Measurements from ENCODE around the gene MSANTD3. TPM values are rescaled to one million over a fixed set of nuclear protein-coding genes. Genes with fewer than 3 reads are reported as not detected.

The MSANTD3 gene
- total and polyA plus RNA-seq, 2 of the 13 experiments (the other 11 are each of a cell fraction or from before 2014, with no cell fraction given), result 10.1 to 19.2 TPM

DNA sequence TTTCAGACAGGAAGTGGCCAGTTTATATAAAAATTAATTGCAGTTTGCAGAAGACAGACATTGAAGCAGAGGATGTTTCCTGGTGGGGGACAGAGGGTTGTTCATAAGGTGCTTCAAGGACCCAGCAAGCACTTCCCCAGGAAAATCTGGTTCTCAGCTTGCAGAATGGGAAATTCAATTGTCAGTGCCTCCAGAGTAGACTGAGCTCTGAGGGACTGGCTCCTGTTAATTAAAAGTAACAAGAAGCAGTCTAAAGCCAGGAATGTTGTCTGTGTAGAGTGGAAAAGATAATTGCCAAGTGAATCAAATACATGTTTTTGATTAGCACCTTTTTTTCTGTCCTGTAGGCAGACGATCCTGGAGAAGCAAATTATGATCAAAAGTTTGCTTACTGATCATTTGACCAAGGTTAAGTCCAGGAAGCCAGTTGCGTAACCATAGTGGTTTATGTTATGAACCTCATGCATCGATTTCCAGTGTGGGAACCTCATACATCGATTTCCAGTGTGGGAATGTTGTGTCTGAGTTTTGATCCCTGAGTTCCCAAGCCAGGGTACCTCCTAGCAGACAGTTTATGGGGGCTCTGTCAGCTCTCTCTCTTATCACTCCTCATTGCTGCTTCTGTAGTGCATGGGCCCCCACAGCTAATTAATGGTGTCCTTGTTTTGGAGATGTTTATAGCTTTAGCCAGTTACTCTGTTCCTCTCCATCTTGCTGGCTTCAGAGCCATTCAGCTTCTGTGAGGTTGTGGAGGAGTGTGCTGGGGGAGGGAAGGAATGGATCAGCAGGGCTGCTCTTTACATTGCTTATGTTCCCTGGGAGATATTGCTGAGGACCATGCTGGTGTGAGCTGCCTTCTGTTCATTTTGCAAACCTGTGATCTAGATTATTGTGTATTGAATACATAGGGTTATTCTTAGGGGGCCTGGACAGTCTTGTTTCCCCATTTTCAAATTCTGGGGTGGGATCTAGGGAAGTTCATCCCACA is 17.1 kb downstream of the MSANTD3 start (continued):
- TF ChIP-seq MXD4 (CRISPR knock-in tag; IDR thresholded peaks at IDR 0.05) (no peak), RARA (CRISPR knock-in tag; IDR thresholded peaks at IDR 0.05) (peak; percentile 90), KAT7 (CRISPR knock-in tag; IDR thresholded peaks at IDR 0.05; ENCODE audit: borderline replicate concordance) (no peak), MED1 (CRISPR knock-in tag; IDR thresholded peaks at IDR 0.05) (peak; percentile 34; the same call in 1 of the 2 replicates), NONO (IDR thresholded peaks at IDR 0.05) (no peak), NONO (CRISPR knock-in tag; conservative IDR thresholded peaks at IDR 0.05) (peak; percentile 56; the same call in 1 of the 2 replicates), ETV5 (CRISPR knock-in tag; IDR thresholded peaks at IDR 0.05; ENCODE audit: borderline replicate concordance) (peak; percentile 56; the same call in 1 of the 2 replicates), FOXJ3 (CRISPR knock-in tag; IDR thresholded peaks at IDR 0.05; ENCODE audit: borderline replicate concordance) (peak; percentile 66; the same call in 1 of the 2 replicates), HNF4G (IDR thresholded peaks at IDR 0.05; ENCODE audit: borderline replicate concordance, low read depth, low read length) (peak; percentile 24; the same call in 1 of the 2 replicates), HNF4G (CRISPR knock-in tag; IDR thresholded peaks at IDR 0.05; ENCODE audit: borderline replicate concordance, low read depth) (no peak), ZKSCAN8 (CRISPR knock-in tag; IDR thresholded peaks at IDR 0.05; ENCODE audit: borderline replicate concordance) (no peak; the same call in 1 of the 2 replicates), THAP11 (CRISPR knock-in tag; IDR thresholded peaks at IDR 0.05) (peak; percentile 55; the same call in 1 of the 2 replicates), CREM (IDR thresholded peaks at IDR 0.05) (peak; percentile 32; the same call in 1 of the 2 replicates), CREM (CRISPR knock-in tag; IDR thresholded peaks at IDR 0.05) (no peak), CHD2 (IDR thresholded peaks at IDR 0.05; ENCODE audit: low read depth, low read length) (no peak), ZNF274 (CRISPR knock-in tag; IDR thresholded peaks at IDR 0.05) (no peak), IRF2 (CRISPR knock-in tag; IDR thresholded peaks at IDR 0.05) (0 out of 2 replicates have a peak, but pooled peaks have one; percentile 54), NCOR1 (IDR thresholded peaks at IDR 0.05; ENCODE audit: borderline replicate concordance, low read length) (peak; percentile 65; the same call in 1 of the 2 replicates), ZNF282 (IDR thresholded peaks at IDR 0.05; ENCODE audit: partially characterized antibody) (no peak), FOXK1 (CRISPR knock-in tag; IDR thresholded peaks at IDR 0.05; ENCODE audit: borderline replicate concordance, low read depth) (peak; percentile 89; the same call in 1 of the 2 replicates), ZNF441 (CRISPR knock-in tag; IDR thresholded peaks at IDR 0.05; ENCODE audit: borderline replicate concordance) (no peak), SP1 (IDR thresholded peaks at IDR 0.05) (no peak), SP1 (CRISPR knock-in tag; IDR thresholded peaks at IDR 0.05) (no peak), LCORL (IDR thresholded peaks at IDR 0.05) (no peak), LCORL (CRISPR knock-in tag; IDR thresholded peaks at IDR 0.05) (no peak), SNRNP70 (IDR thresholded peaks at IDR 0.05; ENCODE audit: low read depth, low read length) (no peak), SAP130 (CRISPR knock-in tag; IDR thresholded peaks at IDR 0.05; ENCODE audit: low read depth) (peak; percentile 71), ZNF619 (CRISPR knock-in tag; IDR thresholded peaks at IDR 0.05) (no peak), TCF7 (IDR thresholded peaks at IDR 0.05; ENCODE audit: low read depth) (no peak)
- TF ChIP-seq, protein P1, sequence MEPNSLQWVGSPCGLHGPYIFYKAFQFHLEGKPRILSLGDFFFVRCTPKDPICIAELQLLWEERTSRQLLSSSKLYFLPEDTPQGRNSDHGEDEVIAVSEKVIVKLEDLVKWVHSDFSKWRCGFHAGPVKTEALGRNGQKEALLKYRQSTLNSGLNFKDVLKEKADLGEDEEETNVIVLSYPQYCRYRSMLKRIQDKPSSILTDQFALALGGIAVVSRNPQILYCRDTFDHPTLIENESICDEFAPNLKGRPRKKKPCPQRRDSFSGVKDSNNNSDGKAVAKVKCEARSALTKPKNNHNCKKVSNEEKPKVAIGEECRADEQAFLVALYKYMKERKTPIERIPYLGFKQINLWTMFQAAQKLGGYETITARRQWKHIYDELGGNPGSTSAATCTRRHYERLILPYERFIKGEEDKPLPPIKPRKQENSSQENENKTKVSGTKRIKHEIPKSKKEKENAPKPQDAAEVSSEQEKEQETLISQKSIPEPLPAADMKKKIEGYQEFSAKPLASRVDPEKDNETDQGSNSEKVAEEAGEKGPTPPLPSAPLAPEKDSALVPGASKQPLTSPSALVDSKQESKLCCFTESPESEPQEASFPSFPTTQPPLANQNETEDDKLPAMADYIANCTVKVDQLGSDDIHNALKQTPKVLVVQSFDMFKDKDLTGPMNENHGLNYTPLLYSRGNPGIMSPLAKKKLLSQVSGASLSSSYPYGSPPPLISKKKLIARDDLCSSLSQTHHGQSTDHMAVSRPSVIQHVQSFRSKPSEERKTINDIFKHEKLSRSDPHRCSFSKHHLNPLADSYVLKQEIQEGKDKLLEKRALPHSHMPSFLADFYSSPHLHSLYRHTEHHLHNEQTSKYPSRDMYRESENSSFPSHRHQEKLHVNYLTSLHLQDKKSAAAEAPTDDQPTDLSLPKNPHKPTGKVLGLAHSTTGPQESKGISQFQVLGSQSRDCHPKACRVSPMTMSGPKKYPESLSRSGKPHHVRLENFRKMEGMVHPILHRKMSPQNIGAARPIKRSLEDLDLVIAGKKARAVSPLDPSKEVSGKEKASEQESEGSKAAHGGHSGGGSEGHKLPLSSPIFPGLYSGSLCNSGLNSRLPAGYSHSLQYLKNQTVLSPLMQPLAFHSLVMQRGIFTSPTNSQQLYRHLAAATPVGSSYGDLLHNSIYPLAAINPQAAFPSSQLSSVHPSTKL (CRISPR knock-in tag; IDR thresholded peaks at IDR 0.05), result peak; percentile 85
